WERI-Rb-1 (cell line): ENCODE data around the gene NKAIN4.
A peak's percentile ranks its signal among the peaks of the same experiment; 100 is the strongest.

ENCODE experiments used
- DNase-seq: peaks from one replicate; pipeline ENCODE4 v3.0.0-alpha.2; 2020
- H3K27ac ChIP-seq: fragments of 250-450 bp; sonication (Bioruptor Pico); 2 replicates; pipeline ENCODE4 v1.5.1; 2020; ENCODE audit warnings: mild to moderate bottlenecking, moderate library complexity
- H3K27me3 ChIP-seq: fragments of 250-450 bp; sonication (Bioruptor Pico); 2 replicates; pipeline ENCODE4 v1.5.1; 2021; ENCODE audit warnings: mild to moderate bottlenecking, low read depth, moderate library complexity; ENCODE audit not compliant: insufficient read depth, severe bottlenecking
- H3K36me3 ChIP-seq: fragments of 250-450 bp; sonication (Bioruptor Pico); 2 replicates; pipeline ENCODE4 v1.5.1; 2020; ENCODE audit warnings: mild to moderate bottlenecking, moderate library complexity
- H3K4me3 ChIP-seq: 2 replicates; pipeline ENCODE4 v1.5.1; 2011; ENCODE audit warnings: low read depth, mild to moderate bottlenecking, control low read depth, low read length
- H3K9me3 ChIP-seq: fragments of 250-450 bp; sonication (Bioruptor Pico); 2 replicates; pipeline ENCODE4 v1.5.1; 2021; ENCODE audit warnings: mild to moderate bottlenecking, moderate library complexity; ENCODE audit not compliant: severe bottlenecking
- CTCF ChIP-seq: IDR thresholded peaks from 2 replicates; pipeline ENCODE4 v1.5.1; 2011; ENCODE audit warnings: low read depth, mild to moderate bottlenecking, control low read depth, inconsistent platforms, low read length

NKAIN4 gene

DNA sequence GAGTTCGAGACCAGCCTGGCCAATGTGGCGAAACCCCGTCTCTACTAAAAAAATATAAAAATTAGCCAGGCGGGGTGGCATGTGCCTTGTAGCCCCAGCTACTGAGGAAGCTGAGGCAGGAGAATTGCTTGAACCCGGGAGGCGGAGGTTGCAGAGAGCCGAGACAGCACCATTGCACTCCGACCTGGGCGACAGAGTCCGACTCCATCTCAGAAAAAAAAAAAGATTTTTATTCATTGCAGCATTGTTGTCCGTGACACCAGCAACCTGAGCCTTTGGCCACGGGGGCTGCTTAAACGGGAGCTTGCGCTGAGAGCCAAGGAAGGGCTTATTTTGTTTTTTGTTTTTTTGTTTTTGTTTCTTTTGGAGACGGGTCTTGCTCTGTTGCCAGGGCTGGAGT is 25.7 kb upstream of the NKAIN4 start:
- no peaks in the 10 kb centered on the region for H3K9me3 ChIP-seq
- H3K27me3 ChIP-seq: no peaks in the 10 kb centered on the region
- H3K4me3 ChIP-seq: no peak overlapping the region
- no peak for TF ChIP-seq CTCF
- DNase-seq: no peak
- H3K27ac ChIP-seq: no peak overlapping the region
- H3K36me3 ChIP-seq: peaks cover 60% of the 10 kb centered on the region

GRCh38 chr20:63278661-63279060 is 24.4 kb upstream of the NKAIN4 start:
- DNase-seq: no peak
- Histone ChIP-seq H3K36me3 (peaks cover 60% of the 10 kb centered on the region), H3K27me3 (no peaks in the 10 kb centered on the region), H3K9me3 (no peaks in the 10 kb centered on the region), H3K4me3 (no peak overlapping the region), H3K27ac (no peak overlapping the region)
- TF ChIP-seq CTCF: 0 out of 2 replicates have a peak, but pooled peaks have one; percentile 18

- Histone ChIP-seq H3K36me3 (peaks cover 54% of the 10 kb centered on the region), H3K4me3 (no peak overlapping the region), H3K27me3 (no peaks in the 10 kb centered on the region), H3K27ac (no peak overlapping the region), H3K9me3 (no peaks in the 10 kb centered on the region)
- TF ChIP-seq CTCF: no peak
- no peak for DNase-seq
Observed at GRCh38 chr20:63277466-63278272, 23.4 kb upstream of the NKAIN4 start.

GRCh38 chr20:63276956-63277355 is 22.7 kb upstream of the NKAIN4 start:
- peaks cover 54% of the 10 kb centered on the region for H3K36me3 ChIP-seq
- no peak for TF ChIP-seq CTCF
- no peak for DNase-seq

DNA sequence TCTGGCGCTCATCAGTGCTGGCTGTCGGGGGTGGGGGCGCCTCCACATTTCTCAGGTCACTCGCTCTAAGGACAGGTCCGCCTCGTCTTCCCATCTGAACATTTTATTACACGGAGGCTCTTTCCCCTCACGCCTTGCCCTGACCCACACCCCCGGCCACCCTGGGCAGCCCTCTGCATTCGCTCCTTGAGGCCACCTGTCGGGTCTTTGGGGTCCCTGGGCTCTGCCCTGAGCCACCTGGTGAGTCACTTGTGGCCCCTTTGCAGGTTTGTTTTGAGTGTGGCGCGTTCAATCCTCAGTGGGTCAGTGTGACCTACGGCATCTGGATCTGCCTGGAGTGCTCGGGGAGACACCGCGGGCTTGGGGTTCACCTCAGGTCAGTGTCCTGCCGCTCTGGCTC is 21.6 kb upstream of the NKAIN4 start:
- no peaks in the 10 kb centered on the region for H3K9me3 ChIP-seq
- H3K27me3 ChIP-seq: no peaks in the 10 kb centered on the region
- peaks cover 46% of the 10 kb centered on the region for H3K36me3 ChIP-seq
- TF ChIP-seq CTCF: no peak
- H3K27ac ChIP-seq: no peak overlapping the region
- no peak overlapping the region for H3K4me3 ChIP-seq
- DNase-seq: no peak

More at GRCh38 chr20:63276956-63277355, 22.7 kb upstream of the NKAIN4 start:
- Histone ChIP-seq H3K9me3 (no peaks in the 10 kb centered on the region), H3K4me3 (no peak overlapping the region), H3K27me3 (no peaks in the 10 kb centered on the region), H3K27ac (no peak overlapping the region)
